ENCODE data around the gene C2orf76.

DNA sequence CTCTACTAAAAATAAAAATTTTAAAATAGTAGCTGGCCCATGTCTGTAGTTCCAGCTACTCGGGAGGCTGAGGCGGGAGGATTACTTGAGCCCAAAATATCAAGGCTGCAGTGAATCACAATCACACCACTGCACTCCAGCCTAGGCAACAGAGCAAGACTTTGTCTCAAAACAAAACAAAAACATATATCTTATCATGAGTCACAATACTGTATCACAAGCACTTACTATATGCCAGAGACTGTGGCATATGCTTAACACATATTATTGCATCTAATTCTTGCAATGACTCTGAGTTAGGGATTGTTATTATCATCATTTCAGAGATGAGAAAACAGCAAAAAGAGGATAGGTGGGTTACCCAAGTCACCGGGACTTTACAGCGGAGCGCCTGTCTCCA is 35.5 kb upstream of the C2orf76 start:
- no peak for TF ChIP-seq CTCF (conservative IDR thresholded peaks at IDR 0.05; ENCODE audit: low read length)
- TF ChIP-seq EZH2phosphoT487 (IDR thresholded peaks at IDR 0.05; ENCODE audit: borderline replicate concordance) = no peak
